GF-D8 (cell line): ENCODE results near the gene RBFOX2.
"Not testable (repeated sequence)": the region's sequence is repeated elsewhere in the genome, so short reads cannot be mapped to it uniquely, and the experiment has no call there.

Experiments
- DNase-seq: peaks from one replicate; lab custom pipeline; 2025; lab: John Stamatoyannopoulos, UW

The RBFOX2 gene

GRCh38 chr22:36042240-36042639 lies 13.6 kb upstream of the RBFOX2 start:
- DNase-seq, result no peak

GRCh38 chr22:36039125-36039524 lies 10.5 kb upstream of the RBFOX2 start:
- no peak for DNase-seq

GRCh38 chr22:36037102-36037758 lies 8.6 kb upstream of the RBFOX2 start:
- DNase-seq, result no peak

- DNase-seq, result no peak
These were observed 7.6 kb upstream of the RBFOX2 start for GRCh38 chr22:36036167-36036624.

- no peak for DNase-seq
These were observed 4.0 kb upstream of the RBFOX2 start for GRCh38 chr22:36032611-36033010.

- DNase-seq, result no peak
These were observed 757 bp upstream of the RBFOX2 start for GRCh38 chr22:36029406-36029755.

- no peak for DNase-seq
These were observed 534 bp downstream of the RBFOX2 start for GRCh38 chr22:36027935-36028645.

GRCh38 chr22:36027579-36027934 lies 1.1 kb downstream of the RBFOX2 start:
- no peak for DNase-seq

- no peak for DNase-seq
These were observed 1.9 kb downstream of the RBFOX2 start for GRCh38 chr22:36026741-36027140.

- DNase-seq, result no peak
These were observed 5.9 kb downstream of the RBFOX2 start for GRCh38 chr22:36022697-36023096.

- no peak for DNase-seq
These were observed 6.5 kb downstream of the RBFOX2 start for GRCh38 chr22:36022162-36022561.

- no peak for DNase-seq
These were observed 6.9 kb downstream of the RBFOX2 start for GRCh38 chr22:36021606-36022153.

- not testable (repeated sequence) for DNase-seq
These were observed 7.8 kb downstream of the RBFOX2 start for GRCh38 chr22:36020865-36021264.

- DNase-seq, result peak; percentile 35
These were observed 11.0 kb downstream of the RBFOX2 start for GRCh38 chr22:36017651-36018091.

GRCh38 chr22:36016684-36017083 lies 11.9 kb downstream of the RBFOX2 start:
- DNase-seq, result no peak

GRCh38 chr22:36015811-36016529 lies 12.7 kb downstream of the RBFOX2 start:
- DNase-seq, result no peak

GRCh38 chr22:36015155-36015810 lies 13.3 kb downstream of the RBFOX2 start:
- DNase-seq, result no peak

- no peak for DNase-seq
These were observed 14.0 kb downstream of the RBFOX2 start for GRCh38 chr22:36014546-36015074.

- no peak for DNase-seq
These were observed 16.3 kb downstream of the RBFOX2 start for GRCh38 chr22:36012332-36012731.

- no peak for DNase-seq
These were observed 17.7 kb downstream of the RBFOX2 start for GRCh38 chr22:36010882-36011281.

- DNase-seq, result no peak
These were observed 18.5 kb downstream of the RBFOX2 start for GRCh38 chr22:36010090-36010489.

GRCh38 chr22:36009085-36009484 lies 19.5 kb downstream of the RBFOX2 start:
- DNase-seq, result no peak
